ENCODE results near the gene OR14J1. TPM values are rescaled to one million over a fixed set of nuclear protein-coding genes. Genes with fewer than 3 reads are reported as not detected.
"Not testable (repeated sequence)": the region's sequence is repeated elsewhere in the genome, so short reads cannot be mapped to it uniquely, and the experiment has no call there.

The OR14J1 gene
- polyA plus RNA-seq, 1 donor: not detected

DNA sequence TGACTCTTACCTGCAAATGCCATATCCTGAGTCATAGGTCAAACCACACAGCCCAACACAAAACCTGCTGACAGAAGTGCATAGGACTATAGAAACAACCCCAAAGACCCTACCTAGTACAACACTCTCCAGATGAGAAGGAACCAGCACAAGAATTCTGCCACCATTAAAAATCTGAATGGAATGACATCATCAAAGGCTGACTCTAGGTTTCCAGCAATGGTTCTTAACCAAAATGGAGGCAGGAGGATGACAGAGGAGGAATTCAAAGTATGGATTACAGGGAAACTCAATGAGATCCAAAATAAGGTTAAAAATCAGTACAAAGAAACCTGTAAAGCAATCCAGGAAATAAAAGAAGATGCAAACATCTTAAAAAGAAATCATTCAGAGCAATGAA lies 31.2 kb downstream of the OR14J1 start:
- DNase-seq: no peak
- Histone ChIP-seq H3K27me3 (ENCODE audit: control insufficient read depth, insufficient read depth, low read length) (no peaks in the 10 kb centered on the region), H3K36me3 (ENCODE audit: control insufficient read depth, insufficient read depth, low read length) (no peaks in the 10 kb centered on the region), H3K9me3 (ENCODE audit: control insufficient read depth, low read depth, low read length) (no peaks in the 10 kb centered on the region), H3K27ac (ENCODE audit: low read length) (no peak overlapping the region), H3K4me1 (ENCODE audit: control insufficient read depth, insufficient read depth, low read length) (no peaks in the 10 kb centered on the region), H3K4me3 (ENCODE audit: low read length) (no peak overlapping the region)

DNA sequence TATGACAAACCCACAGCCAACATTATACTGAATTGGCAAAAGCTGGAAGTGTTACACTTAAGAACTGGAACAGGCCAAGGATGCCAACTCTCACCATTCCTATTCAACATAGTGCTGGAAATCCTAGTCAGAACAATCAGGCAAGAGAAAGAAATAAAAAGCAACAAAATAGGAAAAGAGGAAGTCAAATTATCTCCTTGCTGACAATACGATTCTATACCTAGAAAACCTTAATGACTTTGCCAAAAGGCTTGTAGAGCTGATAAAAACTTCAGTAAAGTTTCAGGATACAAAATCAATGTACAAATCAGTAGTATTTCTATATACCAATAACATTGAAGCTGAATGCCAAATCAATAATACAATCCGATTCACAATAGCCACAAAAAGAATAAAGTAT lies 34.8 kb downstream of the OR14J1 start:
- Histone ChIP-seq H3K4me3 (ENCODE audit: low read length) (no peak overlapping the region), H3K9me3 (ENCODE audit: control insufficient read depth, low read depth, low read length) (no peaks in the 10 kb centered on the region), H3K27ac (ENCODE audit: low read length) (no peak overlapping the region), H3K27me3 (ENCODE audit: control insufficient read depth, insufficient read depth, low read length) (no peaks in the 10 kb centered on the region), H3K36me3 (ENCODE audit: control insufficient read depth, insufficient read depth, low read length) (no peaks in the 10 kb centered on the region), H3K4me1 (ENCODE audit: control insufficient read depth, insufficient read depth, low read length) (no peaks in the 10 kb centered on the region)
- DNase-seq: no peak
- WGBS (ENCODE audit: insufficient coverage, low lambda C conversion rate): 100% methylated on average over 1 of the region's 2 CpGs

DNA sequence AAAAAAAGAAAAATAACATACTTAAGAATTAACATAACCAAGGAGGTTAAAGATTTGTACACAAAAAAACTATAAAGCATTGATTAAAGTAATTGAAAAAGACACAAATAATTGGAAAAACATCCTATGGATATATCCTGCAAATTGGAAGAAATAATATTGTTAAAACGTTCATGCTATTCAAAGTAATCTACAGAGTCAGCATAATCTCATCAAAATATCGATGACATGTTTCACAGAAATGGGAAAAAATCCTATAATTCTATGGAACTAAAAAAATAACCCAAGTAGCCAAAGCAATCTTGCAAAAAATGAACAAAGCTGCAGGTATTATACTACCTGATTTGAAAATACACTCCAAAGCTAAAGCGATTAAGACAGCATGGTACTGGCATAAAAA lies 43.9 kb downstream of the OR14J1 start:
- DNase-seq: no peak
- no peaks in the 10 kb centered on the region for H3K4me1 ChIP-seq (ENCODE audit: control insufficient read depth, insufficient read depth, low read length)
- H3K27me3 ChIP-seq (ENCODE audit: control insufficient read depth, insufficient read depth, low read length): no peaks in the 10 kb centered on the region
- no peaks in the 10 kb centered on the region for H3K9me3 ChIP-seq (ENCODE audit: control insufficient read depth, low read depth, low read length)
- WGBS (ENCODE audit: insufficient coverage, low lambda C conversion rate): 77% methylated on average over 2 of the region's 3 CpGs
- no peak overlapping the region for H3K4me3 ChIP-seq (ENCODE audit: low read length)
- H3K36me3 ChIP-seq (ENCODE audit: control insufficient read depth, insufficient read depth, low read length): no peaks in the 10 kb centered on the region
- H3K27ac ChIP-seq (ENCODE audit: low read length): no peak overlapping the region

DNA sequence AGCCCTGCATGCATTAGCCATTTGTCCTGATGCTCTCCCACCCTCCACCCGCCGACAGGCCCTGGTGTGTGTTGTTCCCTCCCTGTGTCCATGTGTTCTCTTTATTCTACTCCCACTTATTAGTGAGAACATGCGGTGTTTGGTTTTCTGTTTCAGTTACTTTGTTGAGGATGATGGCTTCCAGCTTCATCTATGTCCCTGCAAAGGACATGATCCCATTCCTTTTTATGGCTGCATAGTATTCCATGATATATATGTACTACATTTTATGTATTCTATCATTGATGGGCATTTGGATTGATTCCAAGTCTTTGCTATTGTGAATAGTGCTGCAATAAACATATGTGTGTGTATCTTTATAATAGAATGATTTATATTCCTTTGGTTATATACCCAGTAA lies 47.8 kb downstream of the OR14J1 start:
- no CpG with 5 or more reads among the region's 3 CpGs for WGBS (ENCODE audit: insufficient coverage, low lambda C conversion rate)
- DNase-seq: not testable (repeated sequence)

DNA sequence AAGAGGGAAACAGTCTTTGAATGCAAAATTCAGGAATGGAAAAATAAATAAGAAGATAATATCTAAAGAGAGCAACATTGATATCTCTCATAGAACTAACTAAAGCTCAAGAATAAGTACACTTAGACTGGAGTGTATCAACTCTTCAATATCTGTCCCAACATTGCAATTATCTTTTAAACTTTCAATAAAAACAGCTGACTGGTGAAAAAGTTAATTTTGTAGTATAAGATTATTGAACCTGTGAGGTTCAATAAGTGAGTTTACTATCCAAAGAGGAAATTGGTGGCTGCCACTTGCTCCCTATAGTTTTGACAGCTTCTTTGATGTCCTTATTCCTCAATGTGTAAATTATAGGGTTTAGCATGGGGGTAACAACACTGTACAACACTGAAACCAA lies 53.5 kb downstream of the OR14J1 start:
- Histone ChIP-seq H3K27me3 (ENCODE audit: control insufficient read depth, insufficient read depth, low read length) (no peaks in the 10 kb centered on the region), H3K9me3 (ENCODE audit: control insufficient read depth, low read depth, low read length) (no peaks in the 10 kb centered on the region), H3K27ac (ENCODE audit: low read length) (no peak overlapping the region), H3K4me1 (ENCODE audit: control insufficient read depth, insufficient read depth, low read length) (no peaks in the 10 kb centered on the region), H3K36me3 (ENCODE audit: control insufficient read depth, insufficient read depth, low read length) (no peaks in the 10 kb centered on the region), H3K4me3 (ENCODE audit: low read length) (no peak overlapping the region)
- no peak for DNase-seq

More for the DNA sequence above, 47.8 kb downstream of the OR14J1 start:
- not testable (repeated sequence) for H3K27ac ChIP-seq (ENCODE audit: low read length); H3K4me1 ChIP-seq (ENCODE audit: control insufficient read depth, insufficient read depth, low read length); H3K27me3 ChIP-seq (ENCODE audit: control insufficient read depth, insufficient read depth, low read length); H3K36me3 ChIP-seq (ENCODE audit: control insufficient read depth, insufficient read depth, low read length); H3K4me3 ChIP-seq (ENCODE audit: low read length); H3K9me3 ChIP-seq (ENCODE audit: control insufficient read depth, low read depth, low read length)

DNA sequence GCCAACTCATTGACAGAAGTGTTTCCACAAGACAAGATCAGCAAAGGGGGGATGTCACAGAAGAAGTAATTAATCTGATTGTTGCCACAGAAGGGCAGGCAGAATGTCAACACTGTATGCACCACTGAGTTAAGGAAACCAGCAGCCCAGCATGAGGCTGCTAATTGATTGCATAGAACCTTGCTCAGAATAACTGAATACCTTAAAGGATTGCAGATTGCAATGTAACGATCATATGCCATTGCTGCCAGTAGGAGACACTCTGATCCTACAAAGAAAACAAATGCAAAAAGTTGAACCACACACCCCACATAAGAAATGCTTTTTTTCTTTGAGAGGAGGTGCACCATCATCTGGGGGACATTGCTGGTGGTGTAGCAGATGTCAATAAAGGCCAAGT lies 54.1 kb downstream of the OR14J1 start:
- H3K27ac ChIP-seq (ENCODE audit: low read length): no peak overlapping the region
- WGBS (ENCODE audit: insufficient coverage, low lambda C conversion rate): no CpG with 5 or more reads among the region's 1 CpG
- no peak for DNase-seq
- no peaks in the 10 kb centered on the region for H3K36me3 ChIP-seq (ENCODE audit: control insufficient read depth, insufficient read depth, low read length)
- no peaks in the 10 kb centered on the region for H3K9me3 ChIP-seq (ENCODE audit: control insufficient read depth, low read depth, low read length)
- H3K4me1 ChIP-seq (ENCODE audit: control insufficient read depth, insufficient read depth, low read length): no peaks in the 10 kb centered on the region
- H3K27me3 ChIP-seq (ENCODE audit: control insufficient read depth, insufficient read depth, low read length): no peaks in the 10 kb centered on the region
- no peak overlapping the region for H3K4me3 ChIP-seq (ENCODE audit: low read length)

Other genes starting within 250 kb of the OR14J1 start
- not detected for gene OR2B3, start 214.4 kb upstream of the OR14J1 start, polyA plus RNA-seq
- not detected for gene OR2J1, start 202.2 kb upstream of the OR14J1 start, polyA plus RNA-seq
- gene OR2J3, start 193.6 kb upstream of the OR14J1 start, polyA plus RNA-seq: not detected
- not detected for gene OR2J2, start 130.8 kb upstream of the OR14J1 start, polyA plus RNA-seq
- gene OR5V1, start 67.2 kb downstream of the OR14J1 start, polyA plus RNA-seq: not detected
- gene OR12D3, start 73.6 kb downstream of the OR14J1 start, polyA plus RNA-seq: not detected
- not detected for gene OR12D2, start 93.9 kb downstream of the OR14J1 start, polyA plus RNA-seq
- not detected for gene OR12D1, start 113.2 kb downstream of the OR14J1 start, polyA plus RNA-seq
- not detected for gene OR10C1, start 137.6 kb downstream of the OR14J1 start, polyA plus RNA-seq
- not detected for gene OR11A1, start 155.4 kb downstream of the OR14J1 start, polyA plus RNA-seq
- not detected for gene OR2H1, start 155.5 kb downstream of the OR14J1 start, polyA plus RNA-seq
- not detected for gene MAS1L, start 186.3 kb downstream of the OR14J1 start, polyA plus RNA-seq

Data from large intestine (tissue), 3 donors.